NCI-H2227 (cell line): ENCODE measurements around the gene AP4E1.
"Not testable (repeated sequence)": the region's sequence is repeated elsewhere in the genome, so short reads cannot be mapped to it uniquely, and the experiment has no call there.

Experiments used
- DNase-seq: peaks from one replicate; lab custom pipeline; 2025; ENCODE audit not compliant: unreplicated experiment; lab: John Stamatoyannopoulos, UW

Gene AP4E1

DNA sequence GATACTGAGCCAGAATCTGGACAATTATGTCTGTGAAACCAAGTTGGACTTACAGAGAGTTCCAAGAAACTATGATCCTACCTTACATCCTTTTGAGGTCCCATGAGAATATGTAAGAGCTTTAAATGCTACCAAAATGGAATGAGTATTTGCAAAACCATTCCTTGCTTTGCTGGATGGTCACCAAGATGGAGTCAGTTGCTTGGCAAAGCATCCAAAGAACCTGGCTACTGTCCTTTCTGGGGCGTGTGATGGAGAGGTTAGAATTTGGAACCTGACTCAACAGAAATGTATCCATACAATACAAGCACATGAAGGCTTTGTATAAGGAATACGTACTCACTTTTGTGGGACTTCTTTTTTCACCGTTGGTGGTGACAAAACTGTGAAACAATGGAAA lies 36.2 kb downstream of the AP4E1 start:
- DNase-seq = no peak

DNA sequence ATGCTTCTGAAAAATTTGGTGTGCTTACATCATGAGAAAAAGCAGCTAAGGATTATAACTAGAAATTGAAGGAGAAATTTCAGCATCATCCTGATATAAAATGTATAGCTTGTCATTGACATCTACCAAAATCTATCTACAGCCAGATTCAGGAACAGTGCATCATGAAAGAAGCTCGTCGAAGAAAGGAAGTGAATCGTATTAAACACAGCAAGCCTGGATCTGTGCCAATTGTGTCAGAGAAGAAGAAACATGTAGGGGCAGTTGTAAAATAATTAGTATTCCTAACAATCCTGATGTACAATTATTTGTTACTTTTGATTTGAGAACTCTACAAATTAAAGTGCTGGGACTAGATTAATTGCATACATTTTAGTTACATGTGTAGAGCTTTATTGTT lies 37.2 kb downstream of the AP4E1 start:
- DNase-seq = no peak

DNA sequence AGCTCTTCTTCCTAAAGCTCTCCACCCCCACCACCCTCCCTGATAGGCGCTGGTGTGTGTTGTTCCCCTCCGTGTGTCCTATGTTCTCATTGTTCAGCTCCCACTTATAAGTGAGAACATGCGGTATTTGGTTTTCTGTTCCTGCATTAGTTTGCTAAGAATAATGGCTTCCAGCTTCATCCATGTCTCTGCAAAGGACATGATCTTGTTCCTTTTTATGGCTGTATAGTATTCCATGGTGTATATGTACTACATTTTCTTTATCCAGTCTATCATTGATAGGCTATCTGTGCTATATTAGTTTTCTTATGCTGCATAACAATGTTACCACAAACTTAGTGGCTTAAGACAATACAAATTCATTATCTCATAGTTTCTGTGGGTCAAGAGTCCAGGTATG lies 42.3 kb downstream of the AP4E1 start:
- DNase-seq = not testable (repeated sequence)

DNA sequence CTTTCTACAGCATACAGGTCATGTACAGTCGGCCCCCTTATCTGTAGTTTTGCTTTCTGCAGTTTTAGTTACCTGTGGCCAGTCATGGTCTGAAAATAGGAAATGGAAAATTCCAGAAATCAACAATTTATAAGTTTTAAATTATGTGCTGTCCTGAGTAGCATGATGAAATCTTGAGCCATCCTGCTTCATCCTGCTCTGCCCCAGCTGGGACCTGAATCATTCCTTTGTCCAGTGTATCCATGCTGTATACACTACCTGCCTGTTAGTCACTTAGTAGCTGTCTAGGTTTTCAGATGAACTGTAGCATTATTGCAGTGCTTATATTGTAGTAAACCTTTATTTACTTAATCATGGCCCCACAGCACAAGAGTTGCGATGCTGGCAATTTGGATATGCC lies 44.8 kb downstream of the AP4E1 start:
- no peak for DNase-seq

DNA sequence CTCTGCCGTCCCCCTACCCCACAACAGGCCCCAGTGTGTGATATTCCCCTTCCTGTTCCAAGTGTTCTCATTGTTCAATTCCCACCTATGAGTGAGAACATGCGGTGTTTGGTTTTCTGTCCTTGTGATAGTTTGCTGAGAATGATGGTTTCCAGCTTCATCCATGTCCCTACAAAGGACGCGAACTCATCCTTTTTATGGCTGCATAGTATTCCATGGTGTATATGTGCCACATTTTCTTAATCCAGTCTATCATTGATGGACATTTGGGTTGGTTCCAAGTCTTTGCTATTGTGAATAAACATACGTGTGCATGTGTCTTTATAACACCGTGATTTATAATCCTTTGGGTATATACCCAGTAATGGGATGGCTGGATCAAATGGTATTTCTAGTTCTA lies 46.4 kb downstream of the AP4E1 start:
- DNase-seq = not testable (repeated sequence)

DNA sequence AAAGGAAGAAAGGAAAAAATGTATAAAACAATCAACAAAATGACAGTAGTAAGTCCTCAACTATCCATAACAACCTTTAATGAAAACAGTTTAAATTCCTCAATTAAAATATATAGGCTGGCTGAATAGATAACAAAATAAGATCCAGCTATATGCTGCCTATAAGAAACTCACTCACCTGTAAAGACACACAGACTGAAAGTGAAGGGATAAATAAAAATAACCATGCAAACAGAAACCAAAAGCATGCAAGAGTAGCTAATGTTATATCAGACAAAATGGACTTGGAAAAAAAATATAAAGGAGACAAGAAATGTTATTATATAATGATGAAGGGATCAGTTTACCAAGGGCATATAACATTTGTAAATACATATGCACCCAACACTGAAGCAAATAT lies 51.2 kb downstream of the AP4E1 start:
- no peak for DNase-seq

DNA sequence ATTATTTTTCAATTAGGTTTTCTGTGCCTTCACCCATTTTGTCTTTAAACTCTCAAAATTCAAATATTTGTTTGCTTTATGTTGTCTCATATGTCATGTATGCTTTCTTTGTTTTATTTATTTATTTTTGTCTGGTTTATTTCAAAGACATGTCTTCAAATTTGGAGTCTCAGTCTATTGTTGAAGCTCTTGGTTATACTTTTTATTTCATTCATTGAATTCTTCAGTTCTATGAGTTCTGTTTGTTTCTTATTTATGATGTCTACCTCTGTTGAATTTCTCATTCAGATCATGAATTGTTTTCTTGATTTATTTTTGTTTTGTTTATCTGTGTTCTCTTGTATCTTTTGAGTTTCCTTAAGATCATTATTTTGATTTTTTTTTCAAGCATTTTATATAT lies 55.6 kb downstream of the AP4E1 start:
- no peak for DNase-seq

DNA sequence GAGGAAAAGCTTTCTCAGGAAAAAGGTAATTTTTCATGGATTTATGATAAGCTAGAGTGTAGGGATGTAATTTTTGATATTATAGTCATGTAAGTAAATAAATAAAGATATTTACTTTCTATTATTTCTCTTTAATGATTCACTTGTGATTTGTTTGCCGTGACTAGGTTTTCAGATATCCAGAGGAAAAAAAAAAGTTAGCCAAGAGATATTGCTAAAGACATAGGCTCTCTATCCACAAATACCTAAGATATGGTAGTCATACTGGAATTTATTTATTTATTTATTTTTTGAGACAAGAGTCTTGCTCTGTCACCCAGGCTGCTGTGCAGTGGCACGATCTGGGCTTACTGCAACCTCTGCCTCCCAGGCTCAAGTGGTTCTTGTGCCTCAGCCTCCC lies 59.9 kb downstream of the AP4E1 start:
- no peak for DNase-seq

DNA sequence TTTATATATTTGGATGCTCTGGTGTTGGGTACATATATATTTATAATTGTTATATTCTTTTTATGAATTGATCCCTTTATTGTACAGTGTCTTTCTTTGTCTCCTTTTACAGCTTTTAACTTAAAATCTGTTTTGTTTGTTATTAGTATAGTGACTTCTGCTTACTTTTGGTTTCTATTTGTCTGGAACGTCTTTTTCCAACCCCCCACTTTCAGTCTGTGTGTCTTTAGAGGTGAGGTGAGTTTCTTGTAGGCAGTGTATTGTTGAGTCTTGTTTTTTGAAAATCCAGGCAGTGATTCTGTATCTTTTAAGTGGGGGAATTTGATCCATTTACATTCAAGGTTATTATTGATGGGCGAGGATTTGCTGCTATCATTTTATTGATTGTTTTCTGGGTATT lies 62.0 kb downstream of the AP4E1 start:
- DNase-seq = no peak

DNA sequence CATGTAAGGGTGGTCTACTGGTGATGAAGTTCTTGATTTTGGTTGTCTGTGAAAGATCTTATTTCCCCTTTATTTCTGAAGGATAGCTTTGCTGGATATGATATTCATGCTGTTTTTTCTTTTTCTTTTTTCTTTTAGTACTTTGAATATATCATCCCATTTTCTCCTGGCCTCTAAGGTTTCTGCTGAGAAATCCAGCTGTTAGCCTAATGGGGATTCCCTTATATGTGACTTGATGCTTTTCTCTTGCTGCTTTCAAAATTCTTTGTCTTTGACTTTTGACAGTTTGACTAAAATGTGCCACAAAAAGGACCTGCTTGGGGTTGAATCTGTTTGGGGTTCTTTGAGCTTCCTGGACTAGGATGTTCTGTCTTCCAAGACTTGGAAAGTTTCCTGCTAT lies 62.6 kb downstream of the AP4E1 start:
- no peak for DNase-seq

DNA sequence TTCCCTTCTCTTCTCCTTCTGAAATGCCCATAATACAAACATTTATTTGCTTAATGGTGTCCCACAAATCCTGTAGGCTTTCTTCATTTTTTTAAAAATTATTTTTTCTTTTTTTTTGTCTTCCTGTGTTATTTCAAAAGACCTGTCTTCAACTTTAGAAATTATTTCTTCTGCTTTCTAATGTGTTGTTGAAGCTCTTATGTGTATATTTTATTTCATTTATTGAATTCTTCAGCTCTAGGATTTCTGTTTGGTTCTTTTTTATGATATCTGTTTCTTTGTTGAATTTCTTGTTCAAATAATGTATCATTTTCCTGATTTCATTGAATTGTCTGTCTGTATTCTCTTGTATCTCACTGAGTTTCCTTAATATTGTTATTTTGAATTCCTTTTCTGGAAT lies 63.1 kb downstream of the AP4E1 start:
- no peak for DNase-seq

DNA sequence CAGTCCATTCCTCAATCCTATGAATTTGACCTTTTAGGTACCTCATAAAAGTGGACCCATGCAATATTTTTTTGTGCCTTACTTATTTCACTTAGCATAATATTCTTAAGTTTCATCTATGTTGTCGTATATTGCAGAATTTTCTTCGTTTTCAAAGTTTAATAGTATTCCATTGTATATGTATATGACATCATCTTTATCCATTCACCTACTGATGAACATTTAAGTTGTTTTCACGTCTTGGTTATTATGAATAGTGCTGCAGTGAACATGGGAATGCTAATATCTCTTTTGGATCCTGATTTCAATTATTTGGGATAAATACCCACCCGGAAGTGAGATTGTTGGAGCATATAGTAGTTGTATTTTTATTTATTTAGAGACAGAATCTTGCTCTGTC lies 65.1 kb downstream of the AP4E1 start:
- DNase-seq = no peak

DNA sequence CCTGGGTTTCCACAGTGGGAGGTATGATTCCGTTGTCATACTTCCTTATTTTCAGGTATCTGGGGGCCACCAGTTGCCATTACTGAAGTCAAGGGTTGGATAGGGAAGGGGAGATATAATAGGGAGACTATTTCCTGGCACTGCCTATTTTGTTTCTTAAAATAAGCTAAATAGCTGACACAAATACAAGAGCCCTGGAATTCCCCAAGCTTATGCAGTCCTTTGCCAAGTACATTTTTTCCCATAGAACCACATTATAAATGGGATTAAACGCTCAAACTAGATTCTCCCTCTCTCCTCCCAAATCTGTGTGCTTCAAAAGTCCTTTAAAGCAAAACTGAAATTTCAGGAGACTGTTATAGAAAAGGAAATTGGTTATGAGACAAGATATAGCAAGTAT lies 68.7 kb downstream of the AP4E1 start:
- DNase-seq = no peak

DNA sequence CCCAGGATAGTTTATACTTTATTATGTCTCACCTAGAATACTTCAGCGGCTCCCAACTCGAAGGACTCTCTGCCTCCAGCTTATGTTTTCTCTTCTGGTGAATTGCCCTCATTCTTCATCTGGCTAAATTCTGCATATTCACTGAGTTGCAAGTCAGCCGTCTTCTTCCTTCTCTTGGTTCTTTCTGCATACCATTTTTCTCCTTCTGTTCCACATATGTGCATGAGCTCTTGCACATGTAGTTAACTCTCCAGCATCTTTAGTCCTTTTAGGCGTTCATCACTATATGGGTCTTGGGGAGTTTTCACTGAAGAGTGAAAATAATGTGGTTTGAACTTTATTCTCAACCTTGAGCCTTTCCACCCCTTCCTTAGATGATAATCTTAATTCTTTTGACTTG lies 70.1 kb downstream of the AP4E1 start:
- DNase-seq = no peak

DNA sequence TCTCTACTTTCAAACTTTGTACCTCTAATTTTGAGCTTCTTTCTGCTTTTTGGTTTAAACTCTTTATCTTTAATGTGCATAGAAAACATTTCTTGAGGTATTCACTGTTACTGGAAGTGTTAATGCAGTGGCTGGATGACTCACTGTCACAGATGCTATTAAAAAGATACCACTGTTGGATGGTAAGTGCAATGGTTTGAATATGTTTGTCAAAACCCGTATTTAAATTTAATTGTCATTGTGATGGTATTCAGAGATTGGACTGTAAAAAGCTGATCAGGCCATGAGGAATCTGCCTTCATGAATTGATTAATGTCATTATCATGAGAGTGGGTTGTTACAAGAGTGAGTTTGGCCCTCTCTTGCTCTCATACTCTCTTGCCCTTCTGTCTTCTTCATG lies 70.6 kb downstream of the AP4E1 start:
- DNase-seq = no peak

DNA sequence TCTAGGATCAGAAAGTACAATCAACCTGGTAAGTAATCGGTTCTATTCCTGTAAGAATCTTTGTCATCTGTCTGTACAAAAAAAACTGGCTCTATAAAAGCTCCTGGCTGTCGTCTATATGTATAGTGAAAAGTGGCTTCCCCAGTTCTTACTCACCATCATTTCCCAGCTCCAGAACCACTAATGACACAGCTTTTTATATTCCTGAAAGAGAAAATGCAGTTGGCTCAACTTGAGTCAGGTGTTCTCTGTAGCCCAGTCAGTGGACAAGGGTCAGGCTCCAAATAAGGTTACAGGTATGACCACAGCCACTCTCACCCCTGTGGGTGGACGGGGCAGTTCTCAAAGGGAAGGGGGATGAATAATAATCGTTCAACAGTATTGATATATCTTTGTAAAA lies 85.1 kb downstream of the AP4E1 start:
- DNase-seq = no peak

DNA sequence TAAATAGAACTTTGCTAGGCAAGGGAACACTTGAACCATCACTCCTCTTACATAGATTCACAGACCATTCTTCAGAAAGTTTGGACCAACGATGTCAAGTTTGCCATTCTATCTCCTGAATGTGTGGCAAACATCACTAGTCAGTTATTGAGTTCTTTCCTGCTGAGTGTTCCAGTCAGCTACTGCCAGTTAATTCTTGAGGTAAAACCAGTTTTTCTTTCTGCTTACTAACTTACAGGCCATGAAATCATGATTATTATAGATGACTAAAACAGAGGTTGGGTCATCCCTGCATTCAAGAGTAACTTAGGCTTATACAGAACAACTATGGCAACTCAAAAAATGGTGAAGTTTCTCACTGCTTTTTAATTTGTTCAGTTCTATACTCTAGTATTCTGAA lies 88.2 kb downstream of the AP4E1 start:
- DNase-seq = no peak

DNA sequence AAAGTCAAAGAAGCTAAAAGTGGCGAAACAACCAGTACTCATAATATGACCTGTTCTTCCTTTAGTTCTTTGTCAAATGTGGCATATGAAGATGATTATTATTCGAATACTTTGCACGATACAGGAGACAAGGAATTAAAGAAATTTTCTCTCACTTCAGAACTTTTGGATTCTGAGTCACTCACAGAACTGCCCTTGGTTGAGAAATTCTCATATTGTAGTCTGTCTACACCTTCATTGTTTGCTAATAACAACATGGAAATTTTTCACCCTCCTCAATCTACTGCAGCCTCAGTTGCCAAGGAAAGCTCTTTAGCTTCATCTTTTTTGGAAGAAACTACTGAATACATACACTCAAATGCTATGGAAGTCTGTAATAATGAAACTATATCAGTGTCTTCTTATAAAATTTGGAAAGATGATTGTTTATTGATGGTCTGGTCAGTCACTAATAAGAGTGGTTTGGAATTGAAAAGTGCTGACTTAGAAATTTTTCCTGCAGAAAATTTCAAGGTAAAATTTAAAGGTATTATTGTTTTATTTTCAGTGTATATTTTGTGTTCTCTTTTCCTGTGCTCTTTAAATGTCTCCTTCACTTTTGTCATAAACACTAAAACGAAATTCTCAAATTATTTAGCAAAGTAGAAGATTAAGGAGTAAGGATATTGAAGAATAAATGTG lies 89.0 kb downstream of the AP4E1 start:
- no peak for DNase-seq

DNA sequence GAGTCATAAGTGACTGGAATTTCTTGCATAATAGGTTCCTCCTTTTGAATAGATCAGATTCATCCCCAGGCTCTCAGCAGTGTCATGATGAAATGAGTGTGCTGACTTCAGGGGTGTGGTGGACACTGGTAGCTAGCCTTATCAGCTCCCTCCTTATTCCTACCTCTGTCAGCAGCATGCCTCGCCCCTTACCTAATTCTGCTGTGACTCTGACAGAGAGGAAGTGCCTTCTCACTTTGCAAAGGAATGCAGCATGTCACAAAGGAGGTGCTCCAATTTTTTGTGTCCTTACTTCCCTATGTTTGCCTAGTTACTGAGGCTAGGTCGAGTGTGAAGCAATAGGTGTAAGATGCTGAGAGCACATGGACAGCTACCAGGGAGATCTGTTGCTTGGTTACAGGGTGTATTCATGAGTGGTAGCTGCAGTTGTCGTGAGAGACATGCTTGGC lies 95.6 kb downstream of the AP4E1 start:
- DNase-seq = no peak

DNA sequence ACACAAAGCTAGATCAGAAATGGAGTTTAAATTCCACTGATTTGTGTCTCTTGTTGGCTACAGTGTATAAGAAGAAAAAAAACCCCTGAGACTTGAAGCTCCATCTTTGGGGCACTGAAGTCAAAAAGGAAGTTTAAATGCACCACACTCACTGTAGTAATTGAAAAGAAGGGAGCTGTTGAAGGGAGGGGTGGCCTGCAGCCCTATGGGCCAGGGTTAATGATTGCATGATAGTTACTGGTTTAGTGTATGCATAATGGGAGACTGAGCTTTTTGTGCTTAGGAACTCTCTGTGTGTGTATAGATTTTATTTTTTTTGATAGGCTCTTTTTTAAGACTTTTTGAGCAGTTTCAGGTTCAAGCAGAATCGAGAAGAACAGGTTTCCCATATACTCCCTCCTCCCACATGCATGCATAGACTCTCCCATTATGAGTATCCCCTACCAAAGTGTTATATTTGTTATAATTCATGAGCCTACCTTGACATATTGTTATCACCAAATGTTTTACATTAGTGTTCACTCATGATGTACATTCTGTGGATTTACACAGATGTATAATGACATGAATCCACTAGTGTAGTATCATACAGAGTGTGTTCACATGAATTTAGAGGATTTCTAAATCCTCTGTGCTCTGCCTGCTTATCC lies 98.0 kb downstream of the AP4E1 start:
- DNase-seq = no peak

DNA sequence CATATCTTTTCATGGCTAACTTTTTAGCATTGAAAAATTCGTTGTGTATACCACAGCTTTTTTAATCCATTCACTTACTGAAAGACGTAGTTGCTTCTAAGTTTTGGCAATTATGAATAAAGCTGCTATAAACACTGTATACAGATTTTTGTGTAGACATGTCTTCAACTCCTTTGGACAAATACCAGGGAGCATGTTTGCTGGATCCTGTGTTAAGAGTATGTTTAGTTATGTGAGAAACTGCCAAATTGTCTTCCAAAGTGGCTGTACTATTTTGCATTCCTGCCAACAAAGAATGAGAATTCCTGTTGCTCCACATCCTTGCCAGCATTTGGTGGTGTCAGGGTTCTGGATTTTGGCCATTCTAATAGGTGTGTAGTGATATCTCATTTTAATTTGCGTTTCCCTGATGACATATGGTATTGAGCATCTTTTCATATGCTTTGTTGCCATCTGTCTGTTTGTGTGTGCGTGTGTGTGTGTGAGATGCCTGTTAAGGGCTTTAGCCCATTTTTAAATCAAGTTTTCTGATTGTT lies 98.7 kb downstream of the AP4E1 start:
- DNase-seq = no peak

DNA sequence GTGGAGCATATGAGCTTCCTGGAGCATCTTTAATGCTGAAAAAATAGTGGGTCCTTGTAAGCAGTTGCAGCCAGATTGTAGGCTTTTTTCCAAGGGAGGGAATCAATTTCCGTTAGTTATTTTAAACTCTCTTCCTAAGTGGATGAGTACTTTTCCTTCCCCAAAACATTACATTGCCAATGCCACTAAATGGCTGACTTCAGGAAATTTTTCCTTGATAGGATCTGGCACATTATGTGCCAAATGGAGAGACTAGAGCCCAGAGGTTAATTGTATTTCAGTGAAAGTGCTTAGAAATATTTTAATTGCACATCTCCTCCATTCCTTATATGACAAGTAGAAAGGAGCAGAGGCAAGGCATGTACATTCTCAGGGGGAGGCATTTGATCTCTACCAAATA lies 102.7 kb downstream of the AP4E1 start:
- DNase-seq = no peak

DNA sequence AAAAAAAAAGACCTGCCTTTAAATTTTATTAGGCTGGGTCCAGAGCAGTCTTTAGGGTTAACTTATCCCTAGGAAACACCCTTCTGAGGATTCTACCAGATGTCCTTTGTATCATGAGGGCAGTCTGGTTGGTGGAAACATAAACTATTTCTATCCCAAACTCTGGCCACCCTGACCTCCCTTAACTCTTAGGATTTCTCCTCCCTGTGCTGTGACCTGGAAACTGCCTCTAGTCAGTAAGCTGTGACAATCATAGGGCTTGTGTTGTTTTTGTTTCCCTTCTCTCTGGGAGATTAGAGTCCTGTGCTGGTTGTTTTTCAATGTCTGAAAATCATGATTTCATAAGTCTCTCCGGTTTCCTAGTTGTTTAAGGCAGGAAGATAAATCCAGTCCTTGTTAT lies 108.1 kb downstream of the AP4E1 start:
- no peak for DNase-seq
